Body of pancreas (tissue), 4 donors: ENCODE measurements around the gene NOSTRIN. TPM values are rescaled to one million over a fixed set of nuclear protein-coding genes. Genes with fewer than 3 reads are reported as not detected.

ENCODE experiments used
- ATAC-seq: fragments of 150-250 bp; one replicate; pipeline ENCODE4 v1.9.1; 2016
- DNase-seq, 4 donors: peaks; one replicate each; pipeline ENCODE4 v3.0.0-alpha.2; 2019
- H3K27ac ChIP-seq, 4 donors: fragments of 200-600 bp; sonication (generic); 1 replicate in 3 of 4; 2 replicates in 1 of 4; pipeline versions ENCODE4 v1.5.1 to v1.6.1; 2016 to 2019; ENCODE audit warnings: mild to moderate bottlenecking in 1 of 4, mixed read lengths in 1 of 4, moderate library complexity in 1 of 4
- H3K27me3 ChIP-seq, 2 donors: fragments of 200-600 bp; sonication (generic); one replicate each; pipeline ENCODE4 v1.6.0; 2016; ENCODE audit warnings: mild to moderate bottlenecking in 1 of 2
- H3K36me3 ChIP-seq, 2 donors: fragments of 200-600 bp; sonication (generic); replicated peaks in 1 of 2; 2 replicates each; pipeline ENCODE4 v1.5.1; 2016; ENCODE audit warnings: low read depth in 2 of 2; ENCODE audit not compliant: insufficient read depth in 1 of 2
- H3K4me1 ChIP-seq: fragments of 200-600 bp; sonication (generic); one replicate; pipeline ENCODE4 v1.6.0; 2016
- H3K4me3 ChIP-seq, 2 donors: fragments of 200-600 bp; sonication (generic); 1 replicate in 1 of 2; 2 replicates in 1 of 2; pipeline ENCODE4 v1.5.1; 2016 to 2019
- H3K9me3 ChIP-seq, 3 donors: fragments of 200-600 bp; sonication (generic); 1 replicate in 2 of 3; 2 replicates in 1 of 3; pipeline ENCODE4 v1.5.1; 2016
- POLR2A ChIP-seq, 3 donors: fragments of 450-650 bp; IDR thresholded peaks; one replicate each; pipeline ENCODE4 v1.6.1; 2016; ENCODE audit warnings: antibody characterized with exemption in 3 of 3, mild to moderate bottlenecking in 2 of 3
- WGBS, 2 donors: methylation state at CpG; one replicate each; pipeline ENCODE4 v1.1.5; 2017; 5-methylcytosine and 5-hydroxymethylcytosine counted together
- intact Hi-C: fragments of 100-400 bp; cut with DNase I; formaldehyde crosslinking; loops from one replicate; pipeline ENCODE4 v1.15.1; 2023
- total RNA-seq, 2 donors: library from RNA; depleted of rRNA; stranded (reverse); fragments of >200 nt; gene quantifications; one replicate each; pipeline ENCODE4 v1.1.0, GENCODE V29; 2016
- TF ChIP-seq, protein P1 (sequence below), 7 experiments: fragments of 450-650 bp in 4 of 7; fragments of 200-600 bp in 3 of 7; sonication (generic) in 3 of 7; IDR thresholded peaks; one replicate each; pipeline ENCODE4 v1.5.1; 2016 to 2019; ENCODE audit warnings: antibody characterized with exemption in 7 of 7

Gene NOSTRIN
- total RNA-seq, 2 donors from 2014 or later: 34.8 to 64.3 TPM

DNA sequence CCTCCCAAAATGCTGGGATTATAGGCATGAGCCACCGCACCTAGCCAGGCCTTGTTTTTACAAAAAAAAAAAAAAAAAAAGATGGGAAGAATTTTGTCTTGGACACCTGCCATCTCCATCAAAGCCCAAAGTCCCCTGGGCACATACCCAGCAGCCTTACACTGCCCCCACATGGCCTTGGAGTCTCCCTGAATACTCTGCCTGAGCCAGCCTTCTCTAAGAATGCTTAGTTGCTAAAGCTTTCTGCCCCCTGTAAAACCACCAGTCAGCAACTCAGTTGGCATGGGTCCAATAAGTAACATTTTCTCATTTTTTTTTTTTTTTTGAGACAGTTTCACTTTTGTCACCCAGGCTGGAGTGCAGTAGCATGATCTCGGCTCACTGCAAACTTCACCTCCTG, 47.2 kb downstream of the NOSTRIN start:
- intact Hi-C loops: no loop called here
- 42 to 44% methylated on average over 2 of the region's 2 CpGs for WGBS, 2 donors
- peak overlapping the region in 1 of 4 donors; percentile 16 for H3K27ac ChIP-seq
- H3K4me1 ChIP-seq: peaks cover 16% of the 10 kb centered on the region
- peak; percentile 95 for ATAC-seq
- H3K27me3 ChIP-seq: no peaks in the 10 kb centered on the region
- TF ChIP-seq POLR2A (IDR thresholded peaks at IDR 0.05): no peak
- TF ChIP-seq, protein P1, sequence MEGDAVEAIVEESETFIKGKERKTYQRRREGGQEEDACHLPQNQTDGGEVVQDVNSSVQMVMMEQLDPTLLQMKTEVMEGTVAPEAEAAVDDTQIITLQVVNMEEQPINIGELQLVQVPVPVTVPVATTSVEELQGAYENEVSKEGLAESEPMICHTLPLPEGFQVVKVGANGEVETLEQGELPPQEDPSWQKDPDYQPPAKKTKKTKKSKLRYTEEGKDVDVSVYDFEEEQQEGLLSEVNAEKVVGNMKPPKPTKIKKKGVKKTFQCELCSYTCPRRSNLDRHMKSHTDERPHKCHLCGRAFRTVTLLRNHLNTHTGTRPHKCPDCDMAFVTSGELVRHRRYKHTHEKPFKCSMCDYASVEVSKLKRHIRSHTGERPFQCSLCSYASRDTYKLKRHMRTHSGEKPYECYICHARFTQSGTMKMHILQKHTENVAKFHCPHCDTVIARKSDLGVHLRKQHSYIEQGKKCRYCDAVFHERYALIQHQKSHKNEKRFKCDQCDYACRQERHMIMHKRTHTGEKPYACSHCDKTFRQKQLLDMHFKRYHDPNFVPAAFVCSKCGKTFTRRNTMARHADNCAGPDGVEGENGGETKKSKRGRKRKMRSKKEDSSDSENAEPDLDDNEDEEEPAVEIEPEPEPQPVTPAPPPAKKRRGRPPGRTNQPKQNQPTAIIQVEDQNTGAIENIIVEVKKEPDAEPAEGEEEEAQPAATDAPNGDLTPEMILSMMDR (IDR thresholded peaks at IDR 0.05): peak; percentile 19 to 67 (median 60)
- H3K4me3 ChIP-seq: no peak overlapping the region
- DNase-seq: peak; percentile 73 to 81 (median 79)
- H3K9me3 ChIP-seq: no peaks in the 10 kb centered on the region
- peaks cover 0 to 3% of the 10 kb centered on the region in 2 donors for H3K36me3 ChIP-seq

DNA sequence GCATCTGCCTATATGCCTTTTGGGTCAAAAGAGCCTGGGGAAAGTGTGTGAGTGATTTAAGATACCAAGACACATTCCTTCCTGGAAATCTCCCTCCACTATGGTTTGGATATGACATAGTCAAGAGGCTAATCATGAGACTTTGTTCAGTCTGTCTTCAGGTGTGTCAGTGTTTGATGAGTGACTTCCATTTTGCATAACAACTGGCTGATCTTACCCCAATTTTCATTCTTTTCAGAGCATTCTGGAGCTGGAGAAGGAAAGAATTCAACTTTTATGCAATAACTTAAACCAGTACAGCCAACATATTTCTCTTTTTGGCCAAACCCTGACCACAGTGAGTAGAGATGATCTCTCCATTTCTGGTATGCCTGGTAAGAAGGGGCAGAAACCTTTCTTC, 48.4 kb downstream of the NOSTRIN start:
- no peaks in the 10 kb centered on the region for H3K9me3 ChIP-seq
- peaks cover 16% of the 10 kb centered on the region for H3K4me1 ChIP-seq
- intact Hi-C loops: no loop called here
- TF ChIP-seq POLR2A (IDR thresholded peaks at IDR 0.05): no peak
- TF ChIP-seq, protein P1 (IDR thresholded peaks at IDR 0.05): no peak
- H3K27me3 ChIP-seq: no peaks in the 10 kb centered on the region
- H3K4me3 ChIP-seq: no peak overlapping the region
- H3K36me3 ChIP-seq: peaks cover 0 to 2% of the 10 kb centered on the region in 2 donors
- no peak overlapping the region for H3K27ac ChIP-seq
- DNase-seq (no peak), ATAC-seq (no peak)

DNA sequence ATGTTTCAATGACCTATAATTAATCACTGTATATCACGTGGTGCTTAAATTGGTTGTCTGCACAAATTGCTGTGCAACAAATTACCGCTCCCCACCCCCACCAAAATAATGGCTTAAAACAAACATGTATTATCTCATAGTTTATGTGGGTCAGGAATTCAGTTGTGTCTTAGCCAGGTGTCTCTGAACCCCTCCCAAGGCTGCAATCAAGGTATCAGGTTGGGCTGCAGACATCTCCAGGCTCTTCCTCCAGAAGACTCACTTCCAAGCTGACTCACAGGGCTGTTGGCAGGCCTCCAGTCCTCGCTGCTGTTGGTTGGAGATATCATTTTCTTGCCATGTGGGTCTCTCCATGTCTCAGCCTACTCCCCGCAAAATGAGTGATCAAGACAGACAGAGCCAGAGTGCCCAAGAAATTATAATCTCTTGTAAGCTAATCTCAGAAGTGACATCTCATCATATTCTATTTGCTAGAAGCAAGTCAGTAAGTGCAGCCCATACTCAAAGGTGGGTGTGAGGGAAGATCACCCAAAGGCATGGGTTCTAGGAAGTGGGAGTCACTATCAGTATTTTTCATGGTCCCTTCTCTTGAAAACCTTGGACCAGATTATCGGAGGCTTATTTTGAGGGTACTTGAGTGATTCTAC, 49.4 kb downstream of the NOSTRIN start:
- ATAC-seq: no peak
- no peak overlapping the region for H3K27ac ChIP-seq
- WGBS, 2 donors: 77 to 82% methylated on average over 5 of the region's 5 CpGs
- DNase-seq: peak in 3 of 4 donors; percentile 15 to 39 (median 21)
- no peak overlapping the region for H3K4me3 ChIP-seq
- peaks cover 0 to 2% of the 10 kb centered on the region in 2 donors for H3K36me3 ChIP-seq
- H3K4me1 ChIP-seq: peaks cover 16% of the 10 kb centered on the region
- TF ChIP-seq, protein P1 (IDR thresholded peaks at IDR 0.05): no peak
- no peak for TF ChIP-seq POLR2A (IDR thresholded peaks at IDR 0.05)
- H3K27me3 ChIP-seq: no peaks in the 10 kb centered on the region
- H3K9me3 ChIP-seq: no peaks in the 10 kb centered on the region
- intact Hi-C loops: no loop called here

DNA sequence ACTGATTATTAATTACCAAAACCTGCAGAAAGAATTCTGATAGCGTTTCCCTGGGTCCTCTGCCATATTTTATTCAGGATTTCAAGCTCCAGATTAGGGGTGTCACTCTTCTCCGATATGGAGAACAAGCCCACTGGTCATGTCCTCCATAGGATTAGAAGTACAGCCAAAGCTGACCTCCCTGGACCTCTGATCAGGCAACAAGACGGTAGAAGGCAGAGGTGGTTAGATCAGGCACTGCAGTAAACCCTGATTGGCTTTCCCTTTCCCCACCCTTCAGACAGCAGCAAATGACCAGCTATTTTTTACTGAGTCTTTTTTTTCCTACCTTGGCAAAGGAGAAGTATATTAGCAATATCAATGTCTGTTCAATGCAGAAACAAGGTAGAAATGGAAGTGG, 50.0 kb downstream of the NOSTRIN start:
- Histone ChIP-seq H3K36me3 (peaks cover 0 to 4% of the 10 kb centered on the region in 2 donors), H3K4me1 (peaks cover 16% of the 10 kb centered on the region), H3K27me3 (no peaks in the 10 kb centered on the region), H3K27ac (no peak overlapping the region), H3K9me3 (no peaks in the 10 kb centered on the region), H3K4me3 (no peak overlapping the region)
- no peak for DNase-seq
- ATAC-seq: no peak
- 60 to 61% methylated on average over 3 of the region's 3 CpGs for WGBS, 2 donors
- intact Hi-C loops: no loop called here
- no peak for TF ChIP-seq POLR2A (IDR thresholded peaks at IDR 0.05)
- TF ChIP-seq, protein P1 (IDR thresholded peaks at IDR 0.05): no peak

DNA sequence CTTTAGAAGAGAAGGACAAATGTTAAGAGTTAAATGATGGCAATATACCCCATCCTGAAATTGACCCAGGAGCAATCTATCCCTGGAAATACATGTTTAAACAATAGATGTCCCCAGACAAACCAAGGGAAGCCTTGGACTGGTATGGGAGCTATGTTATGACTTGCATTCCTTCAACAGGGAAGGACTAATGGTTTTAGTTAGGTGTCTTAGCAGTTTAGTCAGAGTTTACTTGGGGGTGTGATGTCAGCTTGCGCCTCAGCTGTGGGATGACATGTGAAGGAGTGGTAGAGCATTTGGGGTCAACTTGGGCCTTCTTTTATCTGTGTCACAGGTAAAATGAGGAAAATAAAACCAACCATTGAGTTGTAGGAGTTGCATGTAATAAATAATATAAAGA, 51.0 kb downstream of the NOSTRIN start:
- H3K9me3 ChIP-seq: no peaks in the 10 kb centered on the region
- H3K27ac ChIP-seq: no peak overlapping the region
- 88 to 100% methylated on average over 1 of the region's 1 CpG for whole genome bisulfite sequencing, 2 donors
- intact Hi-C loops: no loop called here
- DNase-seq: no peak
- no peaks in the 10 kb centered on the region for H3K27me3 ChIP-seq
- H3K4me3 ChIP-seq: no peak overlapping the region
- TF ChIP-seq, protein P1 (IDR thresholded peaks at IDR 0.05): no peak
- no peak for TF ChIP-seq POLR2A (IDR thresholded peaks at IDR 0.05)
- peaks cover 12% of the 10 kb centered on the region for H3K4me1 ChIP-seq
- no peak for ATAC-seq
- peaks cover 0 to 4% of the 10 kb centered on the region in 2 donors for H3K36me3 ChIP-seq
